HG02759 (cell line): ENCODE data around the gene PKDCC.
A peak's percentile ranks its signal among the peaks of the same experiment; 100 is the strongest.

Experiments used
- ATAC-seq: cut with Tn5 transposase; IDR thresholded peaks from one replicate; pipeline ENCODE4 v1.9.1; 2021; ENCODE audit warnings: mild to moderate bottlenecking, moderate library complexity; ENCODE audit not compliant: unreplicated experiment

The PKDCC gene

DNA sequence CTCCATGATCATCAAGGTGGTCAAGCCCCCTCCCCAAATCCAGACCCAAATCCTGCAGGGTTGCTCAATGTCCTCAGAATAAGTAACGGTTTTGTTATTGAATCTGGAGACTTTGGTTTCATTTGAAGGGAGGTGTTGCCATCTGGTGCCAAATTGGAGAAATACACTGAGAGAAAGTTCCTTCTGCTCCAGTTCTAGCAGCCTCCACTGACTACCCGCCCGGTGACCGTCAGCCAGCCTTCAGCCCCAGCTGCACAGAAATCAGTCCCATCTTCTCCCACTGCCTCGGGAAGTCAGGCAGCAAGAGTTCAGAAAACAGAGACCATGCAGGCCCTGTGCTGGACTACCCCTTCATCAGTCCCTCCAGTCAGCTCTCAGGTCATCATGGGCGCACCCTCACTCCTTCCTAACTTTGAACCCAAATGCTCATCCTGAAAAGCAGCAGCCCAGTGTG, 38.7 kb downstream of the PKDCC start:
- peak; percentile 52 for ATAC-seq

DNA sequence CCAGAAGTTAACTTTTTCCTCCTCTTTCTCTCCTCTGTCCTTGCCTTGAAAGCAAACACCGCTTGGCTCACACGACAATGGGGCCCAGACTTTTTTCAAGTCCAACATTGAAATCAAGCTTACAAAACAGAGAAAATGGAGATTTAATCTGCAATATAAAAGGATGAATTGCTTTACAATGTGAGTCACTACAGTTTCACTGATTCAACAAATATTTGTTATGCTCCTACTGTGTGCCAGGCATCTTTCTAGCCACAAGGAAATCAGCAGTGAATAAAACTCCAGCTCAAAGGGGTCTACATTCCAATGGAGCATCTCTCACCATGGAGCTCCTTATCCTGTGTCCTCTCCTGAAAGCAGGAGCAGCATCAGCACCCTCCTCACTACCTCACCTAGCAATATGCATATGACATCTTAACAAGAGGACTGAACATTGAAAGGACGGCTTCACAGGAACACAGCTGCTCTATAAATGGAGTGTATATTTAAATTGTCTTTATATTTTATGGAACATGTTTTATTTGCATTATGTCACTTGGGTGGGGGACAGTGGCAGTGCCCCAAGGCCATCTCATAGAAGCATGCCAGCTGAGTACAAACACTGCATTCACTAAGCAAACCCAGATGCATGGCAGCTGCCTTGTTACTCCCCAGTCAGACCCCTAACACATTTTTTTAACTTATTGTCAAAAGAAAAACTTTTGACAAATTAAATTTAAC, 39.5 kb downstream of the PKDCC start:
- ATAC-seq: no peak

DNA sequence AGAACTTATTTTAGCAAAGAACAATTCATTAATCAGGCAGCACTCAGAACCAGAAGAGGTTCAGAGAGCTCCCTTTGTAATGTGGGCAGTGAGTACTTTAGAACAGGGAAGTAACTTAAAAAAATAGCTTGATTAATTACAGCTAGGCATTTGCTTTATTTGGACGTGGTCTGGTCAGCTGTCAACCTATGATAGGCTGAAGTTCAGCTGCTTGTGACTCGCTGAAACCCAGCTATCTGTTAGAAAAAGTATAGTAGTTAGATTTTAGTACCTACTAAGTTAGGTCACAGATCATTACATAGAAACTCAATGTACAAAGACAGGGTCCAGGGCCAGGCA, 40.0 kb downstream of the PKDCC start:
- ATAC-seq: no peak

DNA sequence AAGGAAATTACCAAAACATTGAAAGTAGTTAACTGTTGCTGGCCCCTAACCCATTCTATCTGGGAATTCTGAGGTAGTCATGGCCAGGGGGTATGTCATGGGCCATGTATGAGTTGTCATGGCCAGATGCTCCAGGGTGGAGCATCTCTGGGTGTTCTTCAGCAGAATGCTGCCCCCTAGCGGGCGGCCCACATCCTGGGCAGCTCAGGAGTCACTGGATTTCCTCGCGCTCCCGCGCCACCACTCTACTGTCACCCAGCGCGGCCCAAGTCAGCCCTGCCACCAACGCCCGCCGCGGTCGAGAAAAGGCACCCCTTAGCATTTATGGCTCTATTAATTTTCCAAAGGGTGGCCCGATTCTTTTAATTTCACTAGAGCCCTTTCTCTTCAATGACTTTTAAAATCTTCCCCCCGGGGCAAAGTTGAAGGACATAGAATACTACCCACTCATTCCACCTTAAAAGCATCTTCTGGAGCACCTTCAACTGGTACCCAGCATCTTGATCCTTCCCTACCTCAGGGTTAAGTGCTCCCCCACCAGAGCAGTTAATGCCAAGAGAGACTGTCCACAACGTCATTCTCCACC, 41.6 kb downstream of the PKDCC start:
- peak; percentile 95 for ATAC-seq

DNA sequence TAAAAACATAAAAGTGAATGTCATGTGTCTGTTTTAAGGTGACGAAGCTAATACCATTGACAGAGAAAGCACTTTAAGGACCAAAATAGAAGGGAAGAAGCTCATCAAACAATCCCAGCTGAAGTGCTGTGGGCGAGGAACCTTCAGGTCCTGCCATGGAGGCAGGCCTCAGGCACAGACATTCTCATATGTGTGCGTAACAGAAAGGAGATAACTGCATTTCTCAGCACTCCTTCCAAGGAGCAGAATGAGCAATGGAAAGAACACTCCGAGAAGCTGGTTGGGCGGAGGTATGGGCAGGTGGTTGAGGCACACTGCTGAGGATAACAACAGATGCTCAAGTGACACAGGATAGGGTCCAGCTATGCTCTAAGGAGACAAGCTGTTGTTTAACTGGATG, 42.4 kb downstream of the PKDCC start:
- no peak for ATAC-seq

DNA sequence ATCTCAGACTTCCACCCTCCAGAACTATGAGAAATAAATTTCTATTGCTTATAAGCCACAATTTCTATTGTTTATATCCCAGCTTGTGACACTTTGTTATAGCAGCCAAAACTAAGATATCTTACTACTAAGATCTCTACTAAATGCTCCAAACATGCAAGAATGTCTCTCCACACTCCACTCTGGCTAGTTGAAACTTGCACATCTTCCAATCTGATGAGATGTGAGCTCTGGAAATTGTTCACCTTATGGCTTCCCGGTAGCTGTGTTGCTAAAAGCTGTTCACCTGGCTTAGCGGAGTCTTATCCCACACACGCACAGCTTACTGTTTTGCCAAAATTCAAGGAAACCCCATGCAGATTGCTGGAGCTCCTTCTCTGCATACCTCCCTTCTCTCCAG, 43.9 kb downstream of the PKDCC start:
- no peak for ATAC-seq

DNA sequence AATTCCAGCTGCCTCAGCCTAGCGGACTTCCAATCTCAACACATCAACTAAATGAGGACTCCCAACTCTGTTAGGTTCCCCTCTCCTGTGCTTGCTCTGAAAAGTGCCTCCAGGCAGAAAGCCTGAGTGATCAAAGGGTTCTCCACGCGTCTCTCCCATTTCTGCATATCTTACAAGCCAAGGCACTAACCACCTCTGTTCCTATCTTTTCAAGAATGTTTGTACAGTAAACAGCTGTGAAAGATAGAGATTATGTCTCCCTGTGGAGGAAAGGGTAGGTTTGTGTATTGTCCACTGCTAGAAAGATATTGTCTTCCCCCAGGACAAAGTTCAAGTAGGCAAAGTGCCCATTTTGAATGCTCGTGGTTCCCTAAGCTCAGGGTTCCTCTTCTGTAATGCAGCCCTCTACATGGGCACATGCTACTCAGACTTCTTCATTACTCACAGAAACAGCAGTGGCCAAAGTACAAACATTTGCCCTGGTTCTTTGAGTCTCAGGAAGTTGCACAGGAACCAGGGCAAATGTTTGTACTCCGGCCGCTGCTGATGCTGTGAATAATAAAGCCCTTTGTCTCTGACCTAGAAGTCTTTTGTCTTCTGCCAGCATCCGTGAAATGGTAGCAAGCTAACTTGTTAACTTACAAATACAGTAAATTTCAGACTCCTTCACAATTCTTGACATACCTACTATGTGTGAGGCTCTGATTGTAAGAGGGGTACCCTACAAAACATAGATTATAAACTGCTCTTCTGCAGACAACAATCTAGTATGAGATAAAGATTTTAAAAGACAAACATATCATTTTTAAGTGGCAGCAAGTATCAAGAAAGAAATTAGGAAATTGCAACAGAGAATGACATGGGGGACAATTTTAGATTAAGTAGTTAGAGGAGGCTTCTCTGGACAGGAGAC, 44.5 kb downstream of the PKDCC start:
- ATAC-seq: no peak

DNA sequence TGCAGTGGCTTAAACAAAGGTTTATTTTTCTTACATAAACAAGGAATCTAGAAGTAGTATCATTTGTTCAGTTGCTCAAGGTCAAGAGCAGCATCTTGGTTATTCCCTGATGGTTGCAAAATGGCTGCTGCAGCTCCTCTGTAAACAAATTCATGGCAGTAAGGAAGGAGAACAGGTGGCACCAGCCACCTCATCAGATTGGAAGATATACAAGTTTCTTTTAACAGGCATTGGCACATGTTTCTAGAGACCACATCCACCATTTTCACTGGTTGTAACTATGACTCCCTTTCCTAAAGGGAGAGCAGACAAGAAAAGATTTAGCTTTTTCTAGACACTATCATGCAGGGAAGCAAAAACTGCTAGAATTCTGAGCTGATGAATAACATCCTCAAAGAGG, 46.3 kb downstream of the PKDCC start:
- no peak for ATAC-seq

DNA sequence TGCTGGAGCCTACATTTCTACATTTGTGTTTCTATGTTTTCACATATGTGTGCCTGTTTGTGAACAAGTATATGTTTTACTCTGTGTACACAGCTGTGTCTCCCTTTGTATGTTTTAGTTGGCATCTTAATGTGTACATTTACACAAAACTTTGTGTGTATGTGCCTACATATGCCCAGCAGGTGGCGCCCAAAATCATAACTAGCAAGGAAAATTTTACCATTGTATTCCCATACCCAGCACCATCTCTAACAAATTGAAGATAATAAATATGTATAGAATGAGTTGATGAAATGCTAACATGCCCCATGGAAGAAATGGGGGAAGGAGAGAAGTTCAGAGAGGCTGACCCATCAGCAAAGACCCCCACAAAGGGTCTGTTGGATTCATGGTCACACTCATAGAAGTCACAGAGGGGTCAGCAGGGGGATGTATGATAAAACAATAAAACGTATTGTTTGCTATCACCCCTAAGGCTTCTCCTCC, 48.1 kb downstream of the PKDCC start:
- no peak for ATAC-seq

DNA sequence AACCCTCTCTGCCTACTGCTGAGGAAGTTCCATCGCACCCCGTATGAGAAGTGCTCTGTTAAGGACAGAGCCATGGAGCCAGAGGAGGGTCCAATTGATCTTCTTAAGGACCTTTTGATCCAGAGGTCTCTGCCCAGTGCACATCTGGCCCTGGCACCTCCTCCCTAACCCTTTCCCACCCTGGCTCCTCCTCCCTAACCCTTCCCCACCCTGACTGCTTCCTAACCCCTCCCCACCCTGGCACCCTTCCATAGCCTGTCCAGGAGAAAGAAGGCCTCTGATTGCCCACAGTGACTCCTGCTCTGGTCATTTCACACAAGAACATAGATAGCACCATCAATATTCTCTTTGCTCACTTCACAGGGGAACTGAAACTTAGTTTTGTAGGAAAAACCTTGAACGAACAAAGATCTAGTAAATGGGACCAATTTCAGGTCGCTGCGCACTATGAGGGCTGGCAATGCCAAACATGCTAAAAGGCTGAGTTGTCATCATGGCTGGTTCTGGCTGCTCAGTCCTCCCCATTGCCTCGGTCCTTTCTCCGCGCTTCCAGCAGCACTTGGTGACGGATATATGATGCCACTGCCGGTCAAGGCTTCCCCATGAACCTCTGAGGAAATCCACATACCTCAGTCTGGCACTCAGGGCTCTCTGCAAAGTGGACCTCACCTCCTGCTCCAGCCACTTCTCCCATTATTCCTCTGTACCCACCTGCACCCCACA, 49.2 kb downstream of the PKDCC start:
- peak; percentile 48 for ATAC-seq

DNA sequence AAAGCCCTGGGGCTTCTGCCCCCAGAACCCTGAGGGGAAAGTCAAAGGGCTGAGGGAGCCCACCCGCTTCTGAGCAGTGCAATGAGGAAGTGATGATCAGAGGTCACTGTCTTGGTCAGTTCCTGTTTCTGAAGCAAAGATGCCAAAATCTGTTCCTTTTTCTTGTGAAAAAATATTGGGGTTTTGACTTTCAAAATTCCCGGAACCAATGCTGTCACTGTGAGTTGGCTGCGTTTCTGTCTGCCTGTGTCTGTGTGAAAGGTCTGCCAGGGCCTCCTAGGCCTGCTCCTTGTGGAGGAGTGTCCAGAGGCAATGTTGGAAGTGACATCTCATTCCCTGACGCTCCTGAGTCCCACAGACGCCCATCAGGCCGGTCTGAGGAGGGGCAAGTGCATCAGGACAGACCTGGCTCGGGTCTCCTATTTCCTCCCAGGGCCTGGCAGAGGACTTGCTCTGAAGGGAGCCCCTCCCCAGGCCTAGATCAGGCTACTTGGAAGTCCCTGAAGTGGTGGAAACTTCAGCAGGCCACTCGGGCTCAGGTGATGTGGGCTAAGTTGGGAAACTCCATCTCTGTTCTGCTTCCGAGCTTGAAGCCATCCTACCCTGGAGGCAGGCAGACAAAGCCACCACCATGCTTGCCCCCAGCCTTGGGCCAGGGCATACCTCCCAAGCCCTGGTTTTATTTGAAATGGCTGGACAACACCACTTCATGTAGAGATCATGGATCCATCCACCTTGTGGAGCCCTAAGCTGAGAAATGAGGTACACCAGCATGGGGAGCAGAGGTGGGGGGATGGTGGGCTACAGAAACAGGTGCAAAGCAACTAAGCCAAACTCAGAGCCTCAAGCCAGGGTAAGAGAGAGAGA, 51.0 kb downstream of the PKDCC start:
- ATAC-seq: no peak

DNA sequence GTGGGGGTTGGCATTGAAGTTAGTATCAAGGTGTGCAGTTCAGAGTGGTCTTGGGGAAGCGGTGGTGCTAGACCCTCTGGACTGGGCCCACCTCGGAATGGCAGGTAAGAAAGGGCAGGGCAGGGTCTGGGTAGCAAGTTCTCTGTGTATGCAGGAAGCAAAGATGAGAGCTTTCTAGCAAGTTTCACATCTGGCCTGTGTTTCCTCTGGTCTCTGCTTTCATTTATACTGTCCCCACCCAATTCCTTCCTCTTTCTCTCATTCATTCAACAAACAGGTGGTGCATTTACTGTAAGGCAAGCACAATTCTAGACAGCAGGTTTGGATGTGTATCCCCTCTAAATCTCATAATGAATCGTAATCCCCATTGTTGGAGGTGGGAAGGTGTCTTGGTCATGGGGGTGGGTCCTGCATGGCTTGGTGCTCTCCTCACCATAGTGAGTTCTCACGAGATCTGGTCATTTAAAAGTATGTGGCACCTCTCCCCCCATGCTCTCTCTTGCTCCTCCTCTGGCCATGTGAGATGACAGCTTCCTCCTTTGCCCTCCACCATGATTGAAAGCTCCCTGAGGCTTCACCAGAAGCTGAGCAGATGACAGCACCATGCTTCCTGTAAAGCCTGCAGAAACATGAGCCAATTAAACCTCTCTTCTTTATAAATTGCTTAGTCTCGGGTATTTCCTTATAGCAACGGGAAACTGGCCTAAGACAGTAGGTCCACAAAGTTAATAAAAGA, 51.8 kb downstream of the PKDCC start:
- no peak for ATAC-seq

DNA sequence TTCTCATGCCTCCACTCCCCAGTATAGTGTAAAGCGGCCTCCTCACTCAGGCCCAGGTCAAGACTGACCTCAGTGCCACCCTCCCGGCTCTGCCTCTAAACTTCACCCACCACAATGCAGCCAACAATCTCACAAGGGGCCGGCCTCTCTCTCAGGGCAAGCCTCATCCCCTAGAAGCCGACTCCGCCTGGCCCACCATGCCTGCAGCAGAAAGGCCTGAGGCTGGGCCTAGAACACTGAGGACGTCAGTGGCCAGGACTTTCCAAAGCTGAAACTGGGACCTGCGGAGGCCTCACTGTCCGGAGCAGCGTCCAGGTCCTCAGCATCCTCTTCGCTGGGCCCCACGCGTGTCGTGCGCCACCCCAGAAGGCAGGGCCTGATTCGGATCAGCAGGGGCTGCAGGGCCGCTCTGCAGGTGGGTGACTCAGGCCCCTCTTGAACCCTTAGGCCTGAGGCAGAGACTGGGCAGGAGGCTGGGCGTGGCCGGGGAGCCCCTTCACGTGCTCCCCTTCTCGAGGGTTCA, 52.9 kb downstream of the PKDCC start:
- ATAC-seq: no peak

DNA sequence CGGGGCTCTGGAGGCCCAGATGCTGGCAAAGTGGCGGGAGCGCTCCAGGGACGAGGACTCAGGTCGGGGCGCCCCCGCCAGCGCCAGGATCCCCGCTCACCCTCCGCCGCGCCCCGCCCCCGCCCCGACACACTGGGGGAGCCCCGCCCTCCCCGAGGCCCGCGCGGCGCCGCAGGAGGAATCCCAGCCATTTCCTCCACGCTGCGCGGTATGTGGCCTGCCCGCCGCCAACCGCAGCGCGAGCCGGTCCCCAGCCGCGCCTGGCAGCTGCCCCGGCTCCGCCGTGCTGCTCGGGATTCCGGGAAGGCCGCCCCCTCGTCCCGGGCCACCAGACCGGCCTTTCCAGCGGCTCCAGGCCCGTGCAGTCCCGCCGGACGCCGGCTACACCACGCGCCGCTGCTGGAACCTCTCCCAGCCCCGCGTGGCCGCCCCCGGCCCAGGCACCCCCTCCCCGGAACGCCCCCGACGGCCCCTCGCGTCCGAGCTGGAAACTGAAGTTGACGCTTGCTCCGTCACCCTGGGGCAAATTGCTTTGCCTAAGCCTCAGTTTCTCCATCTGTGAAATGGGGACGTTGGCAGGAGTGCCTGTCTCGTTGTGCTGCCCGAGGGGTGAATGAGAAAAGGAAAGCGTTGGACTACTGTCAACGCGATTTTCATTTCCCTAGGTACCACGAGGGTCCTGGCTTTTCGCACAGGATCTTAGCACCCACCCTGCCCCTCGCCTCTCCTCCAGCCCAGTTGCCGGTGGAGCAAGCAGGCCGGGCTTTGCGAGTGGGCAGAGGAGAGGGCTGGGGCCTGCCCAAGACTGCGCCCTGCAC, 53.6 kb downstream of the PKDCC start:
- ATAC-seq: no peak

DNA sequence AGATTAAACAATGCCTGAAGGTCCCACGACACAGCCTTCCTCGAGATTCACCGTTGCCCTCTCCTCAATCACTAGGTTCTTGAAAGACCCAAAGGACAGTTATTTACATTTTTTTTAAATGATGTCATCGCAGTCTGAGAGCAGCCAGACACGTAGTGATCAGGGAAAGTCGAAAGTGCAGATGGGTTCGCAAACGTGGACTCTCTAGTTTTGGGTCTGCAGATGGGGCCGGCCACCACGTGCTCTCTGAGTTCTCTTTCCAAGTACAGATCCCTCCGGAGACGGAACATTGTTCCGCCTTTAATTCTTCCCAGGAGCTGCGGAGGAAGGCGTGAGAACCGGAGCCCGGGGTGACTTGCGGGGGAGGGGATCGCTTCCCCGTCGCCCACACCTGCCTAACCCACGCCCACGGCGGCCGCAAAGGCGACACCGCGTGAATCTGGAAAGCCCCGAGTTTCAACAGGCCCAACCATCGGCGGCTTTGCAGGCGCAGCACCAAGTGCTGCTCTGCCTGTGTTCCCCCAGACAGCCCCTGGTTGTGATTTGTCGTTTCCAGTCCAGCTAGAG, 54.3 kb downstream of the PKDCC start:
- ATAC-seq: peak; percentile 72

DNA sequence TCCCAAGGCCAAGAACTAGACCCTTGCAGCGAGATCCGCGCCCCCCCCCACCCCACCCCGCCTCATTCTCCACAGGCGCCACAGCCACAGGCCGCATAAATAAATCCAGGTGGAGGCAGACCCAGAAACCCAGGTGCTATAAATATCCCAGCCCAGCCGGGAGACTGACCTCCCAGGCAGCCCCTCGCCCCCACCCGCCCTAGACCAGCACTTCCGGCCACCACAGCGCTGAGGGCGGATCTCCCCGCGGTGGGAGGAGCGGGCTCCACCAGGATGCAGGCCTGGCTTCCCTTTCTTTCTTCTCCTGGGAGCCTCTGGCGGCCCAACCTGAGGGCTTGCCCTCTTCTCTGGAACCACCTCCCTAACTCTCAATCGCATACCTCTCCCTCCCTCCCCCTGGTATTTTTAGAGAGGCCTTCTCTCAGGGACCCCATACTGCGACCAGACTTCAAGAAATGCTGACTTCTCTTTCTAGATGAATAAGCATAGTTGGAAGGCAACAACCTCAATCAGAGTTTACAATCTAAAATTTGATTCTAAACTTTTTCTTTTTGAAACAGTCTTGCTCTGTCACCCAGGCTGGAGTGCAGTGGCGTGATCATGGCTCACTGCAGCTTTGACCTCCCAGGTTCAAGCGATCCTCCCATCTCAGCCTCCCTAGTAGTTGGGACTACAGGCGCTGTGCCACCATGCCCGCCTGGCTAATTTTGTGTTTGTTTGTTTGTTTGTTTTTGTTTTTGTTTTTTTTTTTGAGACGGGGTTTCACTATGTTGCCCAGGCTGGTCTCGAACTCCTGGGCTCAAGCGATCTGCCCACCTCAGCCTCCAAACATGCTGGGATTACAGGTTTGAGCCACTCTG, 55.0 kb downstream of the PKDCC start:
- peak; percentile 10 for ATAC-seq

DNA sequence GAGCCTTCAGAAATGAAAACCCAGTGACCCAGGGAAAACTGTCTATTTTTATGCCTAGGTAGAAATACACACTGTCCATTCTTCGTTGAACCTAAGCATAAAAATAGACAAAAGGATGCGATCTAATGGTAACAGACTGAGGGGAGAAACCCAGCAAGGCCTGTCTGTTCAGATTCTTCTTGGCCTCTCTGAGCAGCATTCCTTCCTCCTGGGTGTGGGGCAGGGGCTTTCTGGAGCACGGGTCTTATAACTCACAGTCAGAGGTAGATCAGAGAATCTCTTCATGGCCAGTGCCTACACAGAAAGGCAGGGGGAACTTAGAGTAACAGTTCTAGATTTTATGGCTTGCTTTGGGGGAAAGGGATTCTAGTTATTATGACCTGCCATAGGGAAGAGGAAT, 56.0 kb downstream of the PKDCC start:
- ATAC-seq: no peak
